Measurements from ENCODE around the gene SLC22A1. TPM values are rescaled to one million over a fixed set of nuclear protein-coding genes. Genes with fewer than 3 reads are reported as not detected.

The SLC22A1 gene
- 6.1 and 6.7 TPM in 2 replicates for total RNA-seq
- 10.2 and 12.9 TPM in 2 replicates for polyA plus RNA-seq

- DNase-seq (ENCODE audit: low spot score) = no peak
- Histone ChIP-seq H2AFZ (no peak within 1 kb of the TSS), H3K4me3 (no peak within 1 kb of the TSS), H3K4me2 (no peak within 1 kb of the TSS), H3K9me3 (ENCODE audit: low read depth) (no peaks in the 10 kb centered on the region), H3K9me2 (replicated peaks; ENCODE audit: insufficient read depth) (no peaks in the 10 kb centered on the region), H3K79me2 (no peaks in the 10 kb centered on the region), H3K4me1 (ENCODE audit: insufficient read depth) (no peaks in the 10 kb centered on the region), H3K36me3 (replicated peaks; ENCODE audit: insufficient read depth, low read depth) (no peaks in the 10 kb centered on the region), H3K27ac (no peak within 1 kb of the TSS), H4K20me1 (ENCODE audit: insufficient read depth, poor library complexity, severe bottlenecking) (no peaks in the 10 kb centered on the region), H3K27me3 (no peaks in the 10 kb centered on the region)
- no peak for TF ChIP-seq EZH2 (IDR thresholded peaks at IDR 0.05; ENCODE audit: borderline replicate concordance)
- no peak for TF ChIP-seq CTCF (IDR thresholded peaks at IDR 0.05; ENCODE audit: poor library complexity)
- TF ChIP-seq EZH2phosphoT487 (IDR thresholded peaks at IDR 0.05; ENCODE audit: low read depth, severe bottlenecking, unreplicated experiment) = no peak
- WGBS (ENCODE audit: low lambda C conversion rate, missing lambda C conversion rate) = 93% methylated on average over 8 of the region's 8 CpGs
These were observed at the start of gene SLC22A1 for GRCh38 chr6:160121558-160121957. SLC22A1 (plus strand) TSS chr6:160121815; CDS start chr6:160121936, 121 bp downstream.

DNA sequence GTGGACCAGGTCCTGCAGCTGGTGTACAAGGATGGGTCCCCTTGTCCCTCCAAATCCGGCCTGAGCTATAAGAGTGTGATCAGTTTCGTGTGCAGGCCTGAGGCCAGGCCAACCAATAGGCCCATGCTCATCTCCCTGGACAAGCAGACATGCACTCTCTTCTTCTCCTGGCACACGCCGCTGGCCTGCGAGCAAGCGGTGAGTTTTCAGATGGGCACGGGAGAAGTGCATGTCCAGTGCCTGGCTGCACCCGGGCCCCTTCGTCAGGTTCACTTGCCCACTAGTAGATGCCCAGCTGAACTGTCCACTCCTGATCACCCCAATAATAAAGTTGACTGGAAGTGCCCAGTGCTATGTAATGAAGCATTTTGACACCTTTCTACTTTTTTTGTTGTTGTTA is 48.3 kb upstream of the SLC22A1 start:
- no peaks in the 10 kb centered on the region for H3K36me3 ChIP-seq (replicated peaks; ENCODE audit: insufficient read depth, low read depth)
- no peak for TF ChIP-seq CTCF (IDR thresholded peaks at IDR 0.05; ENCODE audit: poor library complexity)
- no peak for TF ChIP-seq EZH2phosphoT487 (IDR thresholded peaks at IDR 0.05; ENCODE audit: low read depth, severe bottlenecking, unreplicated experiment)
- TF ChIP-seq EZH2 (IDR thresholded peaks at IDR 0.05; ENCODE audit: borderline replicate concordance) = no peak
- no peaks in the 10 kb centered on the region for H3K9me3 ChIP-seq (ENCODE audit: low read depth)
- over 99% methylated on average over 9 of the region's 9 CpGs for WGBS (ENCODE audit: low lambda C conversion rate, missing lambda C conversion rate)
- no peaks in the 10 kb centered on the region for H3K9me2 ChIP-seq (replicated peaks; ENCODE audit: insufficient read depth)
- no peaks in the 10 kb centered on the region for H4K20me1 ChIP-seq (ENCODE audit: insufficient read depth, poor library complexity, severe bottlenecking)
- H3K4me3 ChIP-seq = no peak overlapping the region
- H2AFZ ChIP-seq = no peak overlapping the region
- no peak for DNase-seq (ENCODE audit: low spot score)
- no peaks in the 10 kb centered on the region for H3K27me3 ChIP-seq
- H3K79me2 ChIP-seq = no peaks in the 10 kb centered on the region
- no peak overlapping the region for H3K4me2 ChIP-seq
- H3K4me1 ChIP-seq (ENCODE audit: insufficient read depth) = no peaks in the 10 kb centered on the region
- no peak overlapping the region for H3K27ac ChIP-seq

GRCh38 chr6:160076009-160076408 is 45.6 kb upstream of the SLC22A1 start:
- Histone ChIP-seq H2AFZ (no peak overlapping the region), H3K4me2 (no peak overlapping the region), H3K9me2 (replicated peaks; ENCODE audit: insufficient read depth) (no peaks in the 10 kb centered on the region), H4K20me1 (ENCODE audit: insufficient read depth, poor library complexity, severe bottlenecking) (no peaks in the 10 kb centered on the region), H3K36me3 (replicated peaks; ENCODE audit: insufficient read depth, low read depth) (no peaks in the 10 kb centered on the region), H3K4me3 (no peak overlapping the region), H3K27me3 (no peaks in the 10 kb centered on the region), H3K27ac (no peak overlapping the region), H3K4me1 (ENCODE audit: insufficient read depth) (no peaks in the 10 kb centered on the region), H3K79me2 (no peaks in the 10 kb centered on the region), H3K9me3 (ENCODE audit: low read depth) (no peaks in the 10 kb centered on the region)
- 97% methylated on average over 5 of the region's 5 CpGs for WGBS (ENCODE audit: low lambda C conversion rate, missing lambda C conversion rate)
- DNase-seq (ENCODE audit: low spot score) = no peak
- no peak for TF ChIP-seq EZH2phosphoT487 (IDR thresholded peaks at IDR 0.05; ENCODE audit: low read depth, severe bottlenecking, unreplicated experiment)
- TF ChIP-seq EZH2 (IDR thresholded peaks at IDR 0.05; ENCODE audit: borderline replicate concordance) = no peak
- no peak for TF ChIP-seq CTCF (IDR thresholded peaks at IDR 0.05; ENCODE audit: poor library complexity)

DNA sequence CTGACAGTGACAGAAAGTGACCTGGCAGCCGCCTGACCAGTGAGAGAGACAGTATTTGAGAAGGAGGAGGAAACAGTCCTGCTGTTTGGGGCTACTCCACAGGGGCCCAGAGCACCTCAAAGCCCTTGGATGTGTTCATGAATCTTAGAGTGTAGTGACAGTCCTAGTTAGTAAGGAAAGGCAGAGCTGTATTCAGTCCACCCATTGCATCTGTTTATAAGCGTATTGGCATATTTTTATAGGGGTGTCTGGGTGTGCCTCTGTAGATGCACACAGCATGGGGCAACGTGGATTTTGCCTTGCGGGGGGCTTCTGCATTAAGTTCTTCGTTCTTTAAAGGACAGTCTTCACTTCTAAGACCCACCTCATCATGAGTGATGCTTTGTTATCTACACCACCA is 44.6 kb upstream of the SLC22A1 start:
- Histone ChIP-seq H2AFZ (no peak overlapping the region), H3K4me2 (no peak overlapping the region), H3K9me3 (ENCODE audit: low read depth) (no peaks in the 10 kb centered on the region), H3K27me3 (no peaks in the 10 kb centered on the region), H3K79me2 (no peaks in the 10 kb centered on the region), H3K27ac (no peak overlapping the region), H3K4me1 (ENCODE audit: insufficient read depth) (no peaks in the 10 kb centered on the region), H3K9me2 (replicated peaks; ENCODE audit: insufficient read depth) (no peaks in the 10 kb centered on the region), H3K4me3 (no peak overlapping the region), H3K36me3 (replicated peaks; ENCODE audit: insufficient read depth, low read depth) (no peaks in the 10 kb centered on the region), H4K20me1 (ENCODE audit: insufficient read depth, poor library complexity, severe bottlenecking) (no peaks in the 10 kb centered on the region)
- TF ChIP-seq CTCF (IDR thresholded peaks at IDR 0.05; ENCODE audit: poor library complexity) (no peak), EZH2phosphoT487 (IDR thresholded peaks at IDR 0.05; ENCODE audit: low read depth, severe bottlenecking, unreplicated experiment) (no peak)
- DNase-seq (ENCODE audit: low spot score) = no peak
- 96% methylated on average over 5 of the region's 5 CpGs for WGBS (ENCODE audit: low lambda C conversion rate, missing lambda C conversion rate)
